IMR-90 (cell line): ENCODE results near the gene GSG1L.

Source experiments
- BHLHE40 ChIP-seq: fragments of 150-350 bp; IDR thresholded peaks from 2 replicates; pipeline ENCODE4 v1.6.1; 2016; ENCODE audit warnings: mild to moderate bottlenecking, low read depth, low read length
- CEBPB ChIP-seq: IDR thresholded peaks from 2 replicates; pipeline ENCODE4 v1.6.1; 2012; ENCODE audit warnings: low read depth, low read length, improper control_type of control experiment
- CTCF ChIP-seq: conservative IDR thresholded peaks from 2 replicates; pipeline ENCODE4 v1.5.1; 2012; ENCODE audit warnings: mild to moderate bottlenecking, low read depth, low read length, improper control_type of control experiment
- FOS ChIP-seq: fragments of 150-350 bp; IDR thresholded peaks from 2 replicates; pipeline ENCODE4 v1.6.1; 2016; ENCODE audit warnings: low read depth, low read length
- POLR2A ChIP-seq: IDR thresholded peaks from 2 replicates; pipeline ENCODE4 v1.6.1; 2012; ENCODE audit warnings: mild to moderate bottlenecking, low read depth, low read length
- RAD21 ChIP-seq: IDR thresholded peaks from 2 replicates; pipeline ENCODE4 v1.6.1; 2012; ENCODE audit warnings: low read length, improper control_type of control experiment
- RCOR1 ChIP-seq: IDR thresholded peaks from 2 replicates; pipeline ENCODE4 v1.6.1; 2012; ENCODE audit warnings: mild to moderate bottlenecking, low read length, improper control_type of control experiment; ENCODE audit not compliant: insufficient replicate concordance
- USF2 ChIP-seq: fragments of 150-350 bp; IDR thresholded peaks from 2 replicates; pipeline ENCODE4 v1.6.1; 2017; ENCODE audit warnings: mild to moderate bottlenecking, antibody characterized with exemption, low read length, low read depth

GRCh38 chr16:27786221-27786922 is 277.1 kb downstream of the GSG1L start:
- TF ChIP-seq RAD21, result no peak
- TF ChIP-seq CTCF, result no peak
- no peak for TF ChIP-seq USF2
- TF ChIP-seq CEBPB, result no peak
- no peak for TF ChIP-seq RCOR1
- TF ChIP-seq FOS, result no peak
- no peak for TF ChIP-seq POLR2A
- no peak for TF ChIP-seq BHLHE40
